ENCODE measurements around the gene WDR46. TPM values are rescaled to one million over a fixed set of nuclear protein-coding genes. Genes with fewer than 3 reads are reported as not detected.

The WDR46 gene
- total and polyA plus RNA-seq, 2 of the 13 experiments (the other 11 are each of a cell fraction or from before 2014, with no cell fraction given) = 47.4 to 105 TPM

- TF ChIP-seq REST (IDR thresholded peaks at IDR 0.05; ENCODE audit: borderline replicate concordance in 1 of 2, low read depth in 1 of 2, low read length in 2 of 2) = peak in 1 of 2 experiments; percentile 45; a peak in 1 of 4 replicates
- no peak for TF ChIP-seq ZBTB39 (CRISPR knock-in tag; IDR thresholded peaks at IDR 0.05)
- 0 out of 2 replicates have a peak, but pooled peaks have one; percentile 15 for TF ChIP-seq BHLHE40 (IDR thresholded peaks at IDR 0.05; ENCODE audit: low read length)
- TF ChIP-seq ZNF274 (CRISPR knock-in tag; IDR thresholded peaks at IDR 0.05) = peak; percentile 94
- TF ChIP-seq KIAA2018 (CRISPR knock-in tag; IDR thresholded peaks at IDR 0.05; ENCODE audit: borderline replicate concordance) = peak; percentile 84; the same call in 1 of the 2 replicates
- 0 out of 2 replicates have a peak, but pooled peaks have one; percentile 47 for TF ChIP-seq ZNF296 (CRISPR knock-in tag; conservative IDR thresholded peaks at IDR 0.05)
- TF ChIP-seq ZNF775 (CRISPR knock-in tag; IDR thresholded peaks at IDR 0.05; ENCODE audit: borderline replicate concordance) = no peak; the same call in 1 of the 2 replicates
- TF ChIP-seq ATF4 (CRISPR knock-in tag; IDR thresholded peaks at IDR 0.05) = peak in 1 of 2 experiments; percentile 24; a peak in 2 of 4 replicates
- TF ChIP-seq ZBTB46 (CRISPR knock-in tag; IDR thresholded peaks at IDR 0.05; ENCODE audit: borderline replicate concordance) = 0 out of 2 replicates have a peak, but pooled peaks have one; percentile 64
These were observed 10.4 kb upstream of the WDR46 start (continued) for GRCh38 chr6:33299237-33299944.
